Brain microvascular endothelial cell (primary cell): ENCODE results near the gene NDC1.
A peak's percentile ranks its signal among the peaks of the same experiment; 100 is the strongest.

ENCODE experiments used
- DNase-seq: peaks from one replicate; pipeline ENCODE4 v3.0.0-alpha.2; 2020
- H3K27ac ChIP-seq: fragments of 250-450 bp; sonication (Bioruptor Pico); 2 replicates; pipeline ENCODE4 v1.5.1; 2020; ENCODE audit warnings: mild to moderate bottlenecking, moderate library complexity
- H3K27me3 ChIP-seq: fragments of 250-450 bp; sonication (Bioruptor Pico); replicated peaks from 2 replicates; pipeline ENCODE4 v1.5.1; 2020; ENCODE audit warnings: mild to moderate bottlenecking
- H3K36me3 ChIP-seq: fragments of 250-450 bp; sonication (Bioruptor Pico); replicated peaks from 2 replicates; pipeline ENCODE4 v1.5.1; 2020; ENCODE audit warnings: mild to moderate bottlenecking
- H3K4me3 ChIP-seq: 2 replicates; pipeline ENCODE4 v1.5.1; 2011; ENCODE audit warnings: low read depth, mild to moderate bottlenecking, control low read depth, low read length, moderate library complexity
- CTCF ChIP-seq: IDR thresholded peaks from 2 replicates; pipeline ENCODE4 v1.5.1; 2011; ENCODE audit warnings: low read depth, mild to moderate bottlenecking, moderate library complexity, low read length, control low read depth, inconsistent platforms; ENCODE audit errors: missing control alignments
- in situ Hi-C: cut with HindIII; loops from 2 replicates; pipeline ENCODE4 v1.10.0; 2017; ENCODE audit warnings: low sequenced_read_pairs, low pct_ligation_motif_present

Gene NDC1

GRCh38 chr1:53715478-53715877, 122.6 kb downstream of the NDC1 start:
- Histone ChIP-seq H3K27ac (no peak overlapping the region), H3K27me3 (no peaks in the 10 kb centered on the region), H3K36me3 (no peaks in the 10 kb centered on the region), H3K4me3 (no peak overlapping the region)
- TF ChIP-seq CTCF, result peak; percentile 89
- DNase-seq, result peak; percentile 32
- in situ Hi-C loops, result no loop called here
